ENCODE measurements around the gene DEPDC1B.

Gene DEPDC1B

GRCh38 chr5:60668686-60669304 lies 31.2 kb downstream of the DEPDC1B start:
- FAIRE-seq (no peak), DNase-seq (ENCODE audit: insufficient read length, low spot score) (no peak)
- no peak for TF ChIP-seq PAX5 (IDR thresholded peaks at IDR 0.05; ENCODE audit: insufficient read depth, low read length, severe bottlenecking)
- no peak for TF ChIP-seq POLR2AphosphoS5 (IDR thresholded peaks at IDR 0.05; ENCODE audit: low read depth, low read length)
- no peak for TF ChIP-seq TAF1 (IDR thresholded peaks at IDR 0.05; ENCODE audit: low read depth, low read length)
- no peak for TF ChIP-seq SPI1 (IDR thresholded peaks at IDR 0.05; ENCODE audit: low read depth, low read length)
- no peak for TF ChIP-seq POU2F2 (IDR thresholded peaks at IDR 0.05; ENCODE audit: low read depth, low read length)
- no peak for TF ChIP-seq POLR2A (IDR thresholded peaks at IDR 0.05; ENCODE audit: low read depth, low read length)

GRCh38 chr5:60651872-60652620 lies 47.9 kb downstream of the DEPDC1B start:
- TF ChIP-seq POLR2AphosphoS5 (IDR thresholded peaks at IDR 0.05; ENCODE audit: low read depth, low read length), result no peak
- TF ChIP-seq TAF1 (IDR thresholded peaks at IDR 0.05; ENCODE audit: low read depth, low read length), result no peak
- TF ChIP-seq SPI1 (IDR thresholded peaks at IDR 0.05; ENCODE audit: low read depth, low read length), result no peak
- no peak for TF ChIP-seq PAX5 (IDR thresholded peaks at IDR 0.05; ENCODE audit: insufficient read depth, low read length, severe bottlenecking)
- TF ChIP-seq POLR2A (IDR thresholded peaks at IDR 0.05; ENCODE audit: low read depth, low read length), result no peak
- TF ChIP-seq POU2F2 (IDR thresholded peaks at IDR 0.05; ENCODE audit: low read depth, low read length), result no peak
- DNase-seq (ENCODE audit: insufficient read length, low spot score), result no peak
- FAIRE-seq, result no peak

DNA sequence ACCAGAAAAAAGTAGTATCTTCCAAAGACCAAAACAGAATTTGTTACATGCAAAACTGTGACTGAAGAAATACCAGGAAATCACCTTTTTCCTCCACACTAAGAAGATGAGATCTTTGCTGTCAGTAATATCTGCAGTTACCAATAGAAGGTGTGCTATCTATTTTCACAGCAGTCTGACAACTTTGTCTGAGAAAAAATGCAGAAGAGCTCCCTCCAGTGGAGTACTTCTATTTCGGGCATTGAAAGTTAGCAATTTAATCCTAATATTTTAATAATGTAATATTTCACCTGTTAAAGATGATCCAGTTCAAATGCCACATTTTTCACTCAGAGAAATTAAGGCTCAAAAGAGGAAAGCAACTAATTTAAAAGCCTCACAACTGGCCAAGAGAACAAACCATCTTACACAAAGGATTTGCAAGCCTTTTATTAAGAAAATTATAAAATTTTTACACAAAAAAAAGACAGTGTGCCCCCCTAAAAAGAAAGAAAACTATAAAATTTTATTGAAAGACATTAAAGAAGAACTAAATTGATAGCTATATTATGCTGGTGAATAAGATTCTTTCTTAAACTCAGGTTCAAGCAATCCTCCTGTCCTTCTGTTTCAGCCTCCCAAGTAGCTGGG lies 50.6 kb downstream of the DEPDC1B start:
- TF ChIP-seq PAX5 (IDR thresholded peaks at IDR 0.05; ENCODE audit: insufficient read depth, low read length, severe bottlenecking), result no peak
- TF ChIP-seq POU2F2 (IDR thresholded peaks at IDR 0.05; ENCODE audit: low read depth, low read length), result no peak
- TF ChIP-seq POLR2AphosphoS5 (IDR thresholded peaks at IDR 0.05; ENCODE audit: low read depth, low read length), result no peak
- TF ChIP-seq SPI1 (IDR thresholded peaks at IDR 0.05; ENCODE audit: low read depth, low read length), result no peak
- no peak for TF ChIP-seq TAF1 (IDR thresholded peaks at IDR 0.05; ENCODE audit: low read depth, low read length)
- no peak for TF ChIP-seq POLR2A (IDR thresholded peaks at IDR 0.05; ENCODE audit: low read depth, low read length)
- no peak for DNase-seq (ENCODE audit: insufficient read length, low spot score)
- FAIRE-seq, result peak; percentile 74

- TF ChIP-seq POU2F2 (IDR thresholded peaks at IDR 0.05; ENCODE audit: low read depth, low read length), result no peak
- TF ChIP-seq PAX5 (IDR thresholded peaks at IDR 0.05; ENCODE audit: insufficient read depth, low read length, severe bottlenecking), result no peak
- TF ChIP-seq POLR2A (IDR thresholded peaks at IDR 0.05; ENCODE audit: low read depth, low read length), result no peak
- TF ChIP-seq SPI1 (IDR thresholded peaks at IDR 0.05; ENCODE audit: low read depth, low read length), result no peak
- no peak for TF ChIP-seq TAF1 (IDR thresholded peaks at IDR 0.05; ENCODE audit: low read depth, low read length)
- TF ChIP-seq POLR2AphosphoS5 (IDR thresholded peaks at IDR 0.05; ENCODE audit: low read depth, low read length), result no peak
- FAIRE-seq, result no peak
- no peak for DNase-seq (ENCODE audit: insufficient read length, low spot score)
Measured at GRCh38 chr5:60648175-60648574, 51.8 kb downstream of the DEPDC1B start.

DNA sequence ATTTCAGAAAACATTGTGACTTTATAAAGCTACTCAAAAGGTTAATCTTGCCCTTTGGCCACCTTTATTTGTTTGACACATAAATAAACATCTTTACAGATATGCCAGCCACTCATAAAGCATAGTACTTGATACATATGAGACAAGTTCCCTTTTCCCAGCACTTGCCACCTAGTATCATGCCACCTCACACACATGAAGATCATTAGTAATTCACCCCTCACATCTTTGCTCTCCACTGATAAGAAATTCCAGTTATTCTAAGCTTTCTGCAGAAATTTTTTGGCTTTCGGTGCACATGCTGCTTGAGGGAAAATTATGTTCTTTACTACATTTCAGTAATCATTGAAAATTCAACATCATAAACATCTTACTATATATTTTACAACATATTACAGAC lies 59.1 kb downstream of the DEPDC1B start:
- TF ChIP-seq PAX5 (IDR thresholded peaks at IDR 0.05; ENCODE audit: insufficient read depth, low read length, severe bottlenecking) (no peak), POLR2A (IDR thresholded peaks at IDR 0.05; ENCODE audit: low read depth, low read length) (no peak), TAF1 (IDR thresholded peaks at IDR 0.05; ENCODE audit: low read depth, low read length) (no peak), SPI1 (IDR thresholded peaks at IDR 0.05; ENCODE audit: low read depth, low read length) (no peak), POU2F2 (IDR thresholded peaks at IDR 0.05; ENCODE audit: low read depth, low read length) (no peak), POLR2AphosphoS5 (IDR thresholded peaks at IDR 0.05; ENCODE audit: low read depth, low read length) (no peak)
- DNase-seq (ENCODE audit: insufficient read length, low spot score), result no peak
- FAIRE-seq, result peak; percentile 31

- DNase-seq (ENCODE audit: insufficient read length, low spot score), result no peak
- FAIRE-seq, result no peak
- TF ChIP-seq SPI1 (IDR thresholded peaks at IDR 0.05; ENCODE audit: low read depth, low read length) (no peak), POLR2A (IDR thresholded peaks at IDR 0.05; ENCODE audit: low read depth, low read length) (no peak), POU2F2 (IDR thresholded peaks at IDR 0.05; ENCODE audit: low read depth, low read length) (no peak), PAX5 (IDR thresholded peaks at IDR 0.05; ENCODE audit: insufficient read depth, low read length, severe bottlenecking) (no peak), TAF1 (IDR thresholded peaks at IDR 0.05; ENCODE audit: low read depth, low read length) (no peak)
Measured at GRCh38 chr5:60639544-60639943, 60.4 kb downstream of the DEPDC1B start.

DNA sequence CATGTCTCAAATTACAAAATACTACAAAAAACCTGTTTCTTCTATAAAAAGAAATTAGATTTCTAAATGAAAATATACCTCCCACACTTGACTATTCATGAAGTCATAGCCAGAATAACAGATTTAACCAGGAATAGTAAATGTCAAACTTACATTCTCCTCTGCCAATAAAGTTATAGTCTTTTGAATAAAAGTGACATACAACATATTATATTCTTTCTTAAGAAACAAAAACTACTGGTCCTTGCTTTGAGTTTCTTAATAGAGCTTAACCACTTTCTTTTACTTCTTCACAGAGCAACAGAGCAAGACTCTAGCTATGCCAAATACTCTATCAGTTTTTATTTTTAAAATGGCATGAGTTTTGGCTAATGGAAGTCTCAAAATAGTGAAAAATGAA lies 61.7 kb downstream of the DEPDC1B start:
- DNase-seq (ENCODE audit: insufficient read length, low spot score) (no peak), FAIRE-seq (no peak)
- TF ChIP-seq TAF1 (IDR thresholded peaks at IDR 0.05; ENCODE audit: low read depth, low read length) (no peak), POLR2A (IDR thresholded peaks at IDR 0.05; ENCODE audit: low read depth, low read length) (no peak), POLR2AphosphoS5 (IDR thresholded peaks at IDR 0.05; ENCODE audit: low read depth, low read length) (no peak), SPI1 (IDR thresholded peaks at IDR 0.05; ENCODE audit: low read depth, low read length) (no peak), POU2F2 (IDR thresholded peaks at IDR 0.05; ENCODE audit: low read depth, low read length) (no peak), PAX5 (IDR thresholded peaks at IDR 0.05; ENCODE audit: insufficient read depth, low read length, severe bottlenecking) (no peak)

- no peak for FAIRE-seq
- DNase-seq (ENCODE audit: insufficient read length, low spot score), result no peak
- TF ChIP-seq POLR2A (IDR thresholded peaks at IDR 0.05; ENCODE audit: low read depth, low read length) (no peak), TAF1 (IDR thresholded peaks at IDR 0.05; ENCODE audit: low read depth, low read length) (no peak), PAX5 (IDR thresholded peaks at IDR 0.05; ENCODE audit: insufficient read depth, low read length, severe bottlenecking) (no peak), POU2F2 (IDR thresholded peaks at IDR 0.05; ENCODE audit: low read depth, low read length) (no peak), SPI1 (IDR thresholded peaks at IDR 0.05; ENCODE audit: low read depth, low read length) (no peak)
Measured at GRCh38 chr5:60636644-60637043, 63.3 kb downstream of the DEPDC1B start.

- no peak for DNase-seq (ENCODE audit: insufficient read length, low spot score)
- TF ChIP-seq SPI1 (IDR thresholded peaks at IDR 0.05; ENCODE audit: low read depth, low read length) (no peak), PAX5 (IDR thresholded peaks at IDR 0.05; ENCODE audit: insufficient read depth, low read length, severe bottlenecking) (no peak), TAF1 (IDR thresholded peaks at IDR 0.05; ENCODE audit: low read depth, low read length) (no peak), POLR2A (IDR thresholded peaks at IDR 0.05; ENCODE audit: low read depth, low read length) (no peak), POLR2AphosphoS5 (IDR thresholded peaks at IDR 0.05; ENCODE audit: low read depth, low read length) (no peak), POU2F2 (IDR thresholded peaks at IDR 0.05; ENCODE audit: low read depth, low read length) (no peak)
- FAIRE-seq, result no peak
Measured at GRCh38 chr5:60636001-60636400, 64.0 kb downstream of the DEPDC1B start.
